HG03139 (cell line): ENCODE measurements around the gene PNMA8B.

Experiments
- ATAC-seq: cut with Tn5 transposase; IDR thresholded peaks from one replicate; pipeline ENCODE4 v1.9.1; 2021; ENCODE audit not compliant: unreplicated experiment

Gene PNMA8B

GRCh38 chr19:46460055-46460454 lies 35.6 kb downstream of the PNMA8B start:
- ATAC-seq = no peak

DNA sequence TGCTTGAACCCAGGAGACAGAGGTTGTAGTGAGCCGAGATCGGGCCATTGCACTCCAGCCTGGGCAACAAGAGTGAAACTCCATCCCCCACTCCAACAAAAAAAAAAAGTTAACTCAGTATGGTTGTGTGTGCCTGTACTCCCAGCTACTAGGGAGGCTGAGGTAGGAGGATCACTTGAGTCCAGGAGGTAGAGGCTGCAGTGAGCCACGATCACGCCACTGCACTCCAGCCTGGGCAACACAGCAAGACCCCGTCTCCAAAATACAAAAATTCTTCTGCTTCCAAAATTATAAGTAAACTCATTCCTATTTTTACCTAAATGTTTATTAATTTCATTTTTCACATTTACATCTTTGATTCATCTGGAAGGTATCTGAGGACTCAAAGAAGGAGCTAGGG lies 38.7 kb downstream of the PNMA8B start:
- no peak for ATAC-seq

GRCh38 chr19:46454244-46454643 lies 41.4 kb downstream of the PNMA8B start:
- ATAC-seq = no peak

- ATAC-seq = no peak
Measured at GRCh38 chr19:46453661-46454060, 42.0 kb downstream of the PNMA8B start.

DNA sequence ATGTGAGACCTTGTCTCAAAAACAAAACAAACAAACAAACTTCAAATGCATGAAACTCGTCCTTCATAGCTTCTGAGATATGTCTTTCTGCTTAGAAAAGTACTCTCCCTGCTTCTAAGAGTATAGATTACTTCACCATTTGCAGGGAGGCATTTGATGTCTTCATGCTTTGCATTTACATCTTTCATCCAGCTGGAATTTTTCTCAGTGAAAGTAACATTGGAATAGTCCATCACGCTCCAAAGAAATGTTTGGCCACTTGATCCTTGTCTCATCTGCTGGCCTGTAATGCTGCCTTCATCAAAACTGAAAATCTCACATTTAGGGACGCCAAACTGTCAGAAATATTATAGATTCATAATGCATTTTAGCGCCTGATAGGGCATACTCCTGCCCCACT lies 43.5 kb downstream of the PNMA8B start:
- no peak for ATAC-seq

DNA sequence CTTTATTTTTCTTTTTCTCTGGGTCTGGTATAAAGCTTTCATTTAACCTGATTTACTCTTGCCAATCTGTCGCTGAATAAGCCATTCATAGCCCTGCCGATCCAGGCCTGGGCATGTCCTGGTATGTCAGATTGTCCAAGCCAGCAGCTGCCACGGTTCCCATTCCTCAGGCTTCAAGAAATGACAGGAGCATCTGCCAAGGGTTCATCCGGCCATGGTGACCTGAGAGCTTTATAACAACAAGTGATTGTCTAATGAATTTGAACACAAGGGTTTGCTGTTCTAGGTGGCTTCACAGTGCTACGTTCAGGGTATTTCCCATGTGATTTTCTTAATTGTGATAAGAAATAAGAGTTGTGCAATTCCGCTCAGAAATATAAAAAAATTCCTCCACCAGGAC lies 44.3 kb downstream of the PNMA8B start:
- ATAC-seq = no peak

DNA sequence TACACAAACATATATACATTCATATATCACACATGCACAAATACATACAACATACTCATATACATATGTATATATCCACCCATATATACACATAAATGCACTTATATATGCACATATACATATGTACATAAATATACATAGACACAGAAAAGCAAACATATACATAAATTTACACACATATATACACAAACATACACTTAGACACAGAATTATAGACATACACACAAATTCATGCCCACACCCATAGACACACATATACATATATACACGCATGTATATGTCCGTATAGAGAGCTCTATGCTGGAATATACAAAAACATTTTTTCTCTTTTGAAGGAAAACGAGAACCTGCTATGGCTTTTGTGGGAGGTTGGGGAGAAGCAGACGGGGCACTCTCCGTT lies 44.9 kb downstream of the PNMA8B start:
- no peak for ATAC-seq

GRCh38 chr19:46449228-46449627 lies 46.4 kb downstream of the PNMA8B start:
- no peak for ATAC-seq

- ATAC-seq = no peak
Measured at GRCh38 chr19:46448601-46449000, 47.1 kb downstream of the PNMA8B start.

GRCh38 chr19:46447824-46448223 lies 47.8 kb downstream of the PNMA8B start:
- no peak for ATAC-seq

- ATAC-seq = no peak
Measured at GRCh38 chr19:46447006-46447405, 48.7 kb downstream of the PNMA8B start.

DNA sequence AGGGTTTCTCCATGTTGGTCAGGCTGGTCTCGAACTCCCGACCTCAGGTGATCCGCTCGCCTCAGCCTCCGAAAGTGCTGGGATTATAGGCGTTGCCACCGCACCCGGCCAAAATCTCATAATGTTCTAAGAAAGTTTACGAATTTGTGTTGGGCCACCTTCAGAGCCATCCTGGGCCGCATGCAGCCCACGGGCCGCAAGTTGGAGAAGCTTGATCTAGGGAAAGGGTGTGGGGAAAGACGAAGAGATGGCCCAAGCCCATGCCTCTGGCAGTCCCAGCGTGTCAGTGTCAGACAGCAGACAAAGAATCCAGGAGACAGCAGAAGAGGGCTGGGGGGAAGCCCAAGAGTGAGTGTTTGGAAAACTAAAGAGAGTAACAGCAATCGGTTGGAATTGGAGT lies 49.6 kb downstream of the PNMA8B start:
- ATAC-seq = no peak

DNA sequence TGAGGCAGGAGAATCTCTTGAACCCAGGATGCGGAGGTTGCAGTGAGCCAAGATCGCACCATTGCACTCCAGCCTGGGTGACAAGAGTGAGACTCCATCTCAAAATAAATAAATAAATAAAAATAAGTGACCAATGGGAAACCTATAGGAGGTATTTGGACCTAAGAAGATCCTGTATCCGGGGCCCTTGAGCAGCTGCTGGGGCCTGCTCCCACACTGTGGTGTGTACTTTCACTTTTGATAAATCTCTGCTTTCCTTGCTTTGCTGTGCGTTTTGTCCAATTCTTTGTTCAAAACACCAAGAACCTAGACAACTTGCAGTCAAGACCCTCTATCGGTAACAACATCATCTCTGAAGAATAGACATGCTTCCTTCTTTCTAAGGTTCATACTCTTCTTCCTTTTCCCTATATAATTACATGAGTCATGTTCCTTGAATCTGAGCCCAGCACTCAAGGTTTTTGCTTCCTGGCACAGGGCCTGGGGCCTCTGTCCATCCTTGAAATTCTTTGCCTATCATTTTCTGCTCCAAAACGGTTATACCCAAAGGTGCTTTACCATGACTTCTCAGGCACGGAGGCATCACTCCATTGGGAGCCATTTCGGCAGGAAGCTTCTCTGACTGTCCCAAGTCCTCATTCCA lies 52.7 kb downstream of the PNMA8B start:
- no peak for ATAC-seq

DNA sequence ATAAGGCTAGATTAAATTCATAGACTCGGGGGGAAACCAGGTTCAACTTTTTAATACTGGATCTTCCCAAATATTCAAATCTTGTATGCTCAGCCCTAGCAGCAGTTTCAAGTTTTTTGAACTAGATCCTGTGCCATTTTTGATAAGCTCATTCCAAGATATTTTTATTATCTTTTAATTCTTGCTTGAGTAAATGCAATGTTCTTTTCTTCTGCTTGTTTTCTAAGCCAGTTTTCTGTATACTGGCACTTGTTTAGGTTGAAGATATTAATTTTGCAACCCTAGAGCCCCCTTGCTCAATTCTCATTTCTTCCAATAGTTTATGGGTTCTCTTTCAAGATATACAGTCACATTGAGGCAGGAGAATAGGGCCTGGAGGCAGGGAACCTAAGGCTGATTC lies 53.8 kb downstream of the PNMA8B start:
- no peak for ATAC-seq
